IPS-NIHi7 (cell line): ENCODE measurements around the gene SLCO4C1.

Experiments
- DNase-seq: peaks from one replicate; pipeline ENCODE4 v3.0.0; 2012; ENCODE audit warnings: mixed read lengths; ENCODE audit errors: extremely low spot score

Gene SLCO4C1

DNA sequence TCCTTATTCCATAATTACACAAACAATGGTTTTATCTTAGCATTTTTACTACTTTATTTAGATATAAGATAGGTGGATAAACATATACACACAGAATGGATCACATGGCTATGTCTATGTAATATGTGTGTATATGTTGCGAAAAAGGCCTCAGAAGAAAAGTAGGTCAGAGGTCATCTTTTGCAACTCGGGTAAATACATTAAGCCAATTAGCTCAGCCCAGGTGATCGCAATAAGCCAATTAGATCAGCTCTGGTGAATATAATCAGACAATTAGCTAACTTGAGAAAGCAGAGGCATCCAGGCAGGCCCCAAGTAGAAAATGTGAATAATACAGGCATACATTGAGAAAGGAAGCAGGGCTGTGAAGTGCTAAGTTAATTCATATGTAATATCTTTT, 24.3 kb downstream of the SLCO4C1 start:
- no peak for DNase-seq

DNA sequence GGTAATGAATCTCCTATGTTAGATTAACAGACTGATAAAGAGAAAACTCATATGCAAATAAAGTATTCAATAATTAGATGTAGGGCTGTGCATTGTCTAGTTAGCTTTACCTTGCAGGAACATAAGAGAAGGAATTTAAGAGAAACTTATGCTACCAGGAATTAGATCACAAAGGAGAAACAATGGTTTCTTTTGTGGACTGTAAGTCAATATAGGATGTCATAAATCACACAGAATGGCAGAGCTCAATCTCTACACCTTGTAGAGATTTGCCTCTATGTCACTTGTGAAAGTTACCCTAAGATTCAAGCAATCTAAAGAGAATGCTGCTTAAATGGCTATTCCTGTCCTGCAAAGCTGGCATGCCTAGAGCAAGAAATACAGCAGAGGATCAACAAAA, 26.0 kb downstream of the SLCO4C1 start:
- DNase-seq: no peak

DNA sequence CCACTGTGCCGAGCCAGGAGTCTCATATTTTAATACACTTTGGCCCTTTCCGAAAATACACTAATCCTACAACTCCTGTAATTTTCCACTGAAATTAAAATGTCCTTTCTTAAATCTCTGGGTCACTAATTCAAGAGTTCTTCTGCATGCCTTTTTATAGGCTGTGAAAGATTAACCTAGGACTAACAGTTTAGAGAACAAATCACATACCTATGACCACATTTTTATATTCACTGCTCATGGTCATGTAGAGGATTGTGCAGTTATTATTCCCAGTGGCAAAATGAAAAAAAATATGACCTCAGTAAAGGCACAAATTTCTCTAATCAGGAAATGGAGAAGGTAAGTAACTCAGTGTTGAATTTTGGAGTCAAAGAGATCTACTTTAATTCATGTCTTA, 33.4 kb downstream of the SLCO4C1 start:
- DNase-seq: no peak

DNA sequence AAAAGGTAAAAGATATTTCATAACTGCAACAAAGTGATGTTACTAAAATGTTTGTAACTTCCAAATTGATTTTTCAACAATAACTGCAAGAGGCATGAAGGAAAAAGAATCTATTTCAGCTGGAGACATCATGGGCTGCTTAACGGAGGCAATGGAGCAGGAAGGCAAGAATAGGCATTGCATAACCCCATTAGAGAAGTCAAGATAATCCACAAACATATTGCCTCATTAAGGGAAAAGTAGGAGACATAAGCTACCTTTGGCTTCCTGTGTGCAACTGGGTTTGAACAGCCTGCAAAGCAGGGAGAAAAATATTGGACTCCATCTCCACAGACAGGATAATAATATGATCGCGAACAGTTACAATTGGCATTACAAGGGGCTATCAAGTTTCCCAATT, 46.7 kb downstream of the SLCO4C1 start:
- DNase-seq: no peak

DNA sequence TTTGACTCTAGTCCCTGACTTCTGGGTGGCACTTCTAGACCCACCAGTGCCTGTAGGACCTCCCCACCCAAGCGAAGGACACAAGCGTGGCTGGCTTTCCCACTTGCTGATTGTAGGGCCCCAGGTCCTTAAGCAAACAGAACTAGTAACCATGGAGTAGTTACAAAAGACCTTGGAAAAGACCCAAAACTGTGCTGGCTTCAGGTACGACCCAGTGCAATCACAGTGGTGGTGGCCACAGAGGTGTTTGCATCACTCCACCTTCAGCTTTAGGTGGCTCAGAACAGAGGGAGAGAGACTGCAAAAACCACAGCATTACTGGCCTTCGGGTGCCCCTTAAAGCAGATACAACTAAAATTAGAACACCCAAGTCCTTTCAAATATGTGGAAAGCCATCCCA, 52.9 kb downstream of the SLCO4C1 start:
- DNase-seq: no peak

DNA sequence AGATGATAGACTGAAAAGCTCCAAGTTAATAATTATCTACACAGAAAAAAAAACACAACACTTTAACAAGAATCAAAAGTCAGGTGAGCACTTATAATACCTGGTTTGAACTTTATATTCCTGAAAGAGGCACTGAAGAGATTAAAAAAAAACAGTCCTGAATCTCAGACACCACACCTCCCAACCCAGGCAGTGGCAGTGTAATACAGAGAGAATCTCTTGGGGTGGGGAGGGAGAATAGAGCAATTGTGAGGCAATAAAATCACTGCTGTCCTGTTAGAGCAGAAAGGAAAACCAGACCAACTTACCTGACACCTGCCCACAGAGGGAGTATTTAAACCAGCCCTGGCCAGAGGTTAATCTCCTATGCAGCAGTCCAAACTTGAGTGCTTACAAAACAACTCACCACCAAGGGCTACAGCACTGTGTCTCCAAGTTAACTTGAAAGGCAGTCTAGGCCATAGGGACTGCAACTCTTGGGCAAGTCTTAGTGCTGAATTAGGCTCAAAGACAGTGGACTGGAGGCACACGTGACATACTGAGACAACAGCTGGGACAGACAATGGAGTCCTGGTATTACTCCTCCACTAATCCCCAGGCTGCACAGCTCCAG, 54.2 kb downstream of the SLCO4C1 start:
- no peak for DNase-seq

DNA sequence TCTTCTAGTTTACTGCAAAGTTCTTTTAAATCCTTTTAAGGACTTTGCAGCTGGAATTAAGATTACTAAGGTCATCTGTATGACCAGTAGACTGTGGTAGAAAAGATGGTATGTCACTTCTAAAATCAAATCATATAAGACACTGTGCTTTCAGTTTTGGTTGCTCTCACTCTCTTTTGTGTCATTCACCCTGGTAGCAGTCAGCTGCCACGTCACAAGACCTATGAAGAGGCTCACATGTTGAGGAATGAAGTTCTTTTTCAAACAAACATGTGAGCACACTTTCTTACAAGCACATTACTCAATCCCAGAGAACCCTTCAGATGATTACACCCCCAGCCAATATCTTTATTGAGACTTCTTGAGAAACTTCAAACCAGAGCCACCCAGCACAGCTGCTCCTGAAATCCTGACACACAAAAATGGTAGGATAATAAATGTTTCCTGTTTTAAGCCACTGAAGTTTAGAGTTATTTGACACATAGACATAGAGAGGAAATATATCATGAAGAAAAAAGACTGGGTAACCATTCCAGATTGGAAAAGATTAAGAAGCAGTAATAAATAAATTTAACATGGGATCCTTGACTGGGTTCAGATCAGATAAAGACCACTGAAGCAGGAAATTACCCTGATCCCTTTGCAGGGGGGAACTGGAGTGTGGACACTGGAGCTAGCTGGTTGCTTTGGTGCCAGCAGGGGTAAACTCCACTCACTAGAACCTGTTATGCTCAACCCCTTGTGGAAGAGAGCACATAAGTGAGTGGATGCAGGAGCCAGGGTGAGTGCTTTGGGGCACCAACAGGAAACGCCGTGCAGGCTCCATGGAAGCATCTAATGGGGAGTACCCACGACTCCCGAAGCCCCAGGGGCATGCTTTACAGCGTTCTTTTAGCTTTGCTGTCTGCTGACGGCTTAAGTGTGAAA, 64.1 kb downstream of the SLCO4C1 start:
- DNase-seq: no peak

DNA sequence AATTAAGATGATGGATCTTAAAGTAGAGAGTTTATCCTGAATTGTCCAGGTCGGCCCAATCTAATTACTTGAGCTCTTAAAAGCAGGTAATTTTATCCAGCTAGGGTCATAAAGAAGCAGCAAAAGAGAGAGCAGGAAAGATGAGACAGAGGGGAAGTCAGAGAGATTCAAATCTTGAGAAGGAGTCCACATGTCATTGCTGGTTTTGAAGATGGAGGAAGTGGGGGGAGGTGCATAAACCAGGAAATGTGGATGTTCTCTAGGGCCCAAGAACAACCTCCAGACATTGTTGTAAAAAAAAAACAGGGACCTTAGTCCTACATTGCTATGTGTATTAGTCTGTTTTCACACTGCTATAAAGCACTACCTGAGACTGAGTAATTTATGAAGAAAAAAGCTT, 66.4 kb downstream of the SLCO4C1 start:
- DNase-seq: no peak

DNA sequence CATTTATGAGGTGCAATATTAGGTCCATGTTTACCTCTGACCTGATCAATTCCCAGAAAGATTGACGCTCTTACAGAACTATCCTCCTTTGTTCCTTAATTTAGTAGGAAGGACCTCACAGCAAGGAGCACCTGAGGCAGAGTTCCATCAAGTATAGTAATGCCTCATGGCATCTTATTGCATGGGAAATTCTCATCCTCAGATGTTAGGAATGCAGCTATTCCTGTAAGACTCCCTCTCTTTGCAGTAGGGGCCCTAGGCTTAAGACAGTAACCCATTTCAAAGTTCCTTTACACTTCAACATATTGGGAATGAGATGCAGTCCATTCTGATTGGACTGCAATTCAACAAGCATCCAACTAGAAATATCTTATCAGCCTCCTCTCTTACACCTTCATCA, 69.8 kb downstream of the SLCO4C1 start:
- no peak for DNase-seq

DNA sequence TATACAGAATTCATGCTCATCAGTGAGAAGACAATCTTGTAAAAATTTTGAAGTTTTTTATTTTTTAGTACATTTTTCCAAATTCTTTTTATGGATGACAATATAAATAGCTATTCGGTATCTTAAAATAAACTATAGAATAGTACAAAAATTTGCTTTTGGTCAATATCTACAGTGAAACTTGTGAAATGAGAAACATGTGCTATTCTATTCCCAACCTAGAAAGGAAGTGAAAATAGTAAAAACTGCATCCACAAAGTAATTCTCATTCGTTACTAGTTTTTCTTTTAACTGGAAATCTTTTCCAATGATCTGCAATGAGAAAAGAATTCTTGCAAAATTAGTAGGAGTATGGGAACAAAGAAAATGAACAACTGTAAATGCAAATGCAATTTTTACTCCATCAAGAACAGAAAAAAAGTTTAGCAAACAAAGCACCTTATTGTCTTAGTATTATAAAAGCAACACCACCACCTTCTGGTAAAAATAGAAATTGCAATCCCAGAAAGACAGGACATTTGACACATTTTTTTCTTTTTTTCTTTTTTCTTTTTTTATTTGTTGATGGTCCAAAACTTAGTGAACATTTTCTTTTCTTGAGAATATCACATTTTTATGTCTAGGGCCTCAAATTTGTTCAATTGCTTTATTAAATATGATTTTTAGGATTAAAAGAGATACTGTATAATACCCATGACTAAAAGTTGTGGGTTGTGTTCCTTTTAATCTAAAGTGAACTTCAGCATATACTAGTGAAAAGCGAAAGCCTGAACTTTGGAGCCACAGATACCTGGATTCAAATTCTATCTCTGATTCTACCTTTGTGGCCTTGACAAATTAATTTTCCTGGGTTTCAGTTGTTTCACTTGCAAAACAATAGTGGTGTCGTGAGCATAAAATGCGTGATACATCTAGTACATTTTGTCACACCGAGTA, 72.3 kb downstream of the SLCO4C1 start:
- DNase-seq: no peak

DNA sequence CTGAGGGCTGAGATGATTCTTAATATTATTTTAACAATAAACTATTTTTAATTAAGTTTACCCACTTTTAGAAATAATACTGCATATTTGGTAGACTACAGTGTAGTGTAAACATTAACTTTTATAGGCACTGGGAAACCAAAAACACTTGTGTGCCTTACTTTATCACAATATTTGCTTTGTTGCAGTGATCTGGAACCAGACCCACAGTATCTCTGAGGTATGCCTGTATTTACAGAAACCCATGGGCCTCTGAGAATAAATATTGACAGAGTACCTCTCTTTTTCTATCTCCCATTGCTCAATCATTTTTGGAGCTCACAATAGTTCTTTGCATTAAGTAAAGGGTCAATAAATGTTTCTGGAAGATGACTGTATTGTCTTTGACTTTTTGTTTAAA, 73.3 kb downstream of the SLCO4C1 start:
- DNase-seq: no peak

DNA sequence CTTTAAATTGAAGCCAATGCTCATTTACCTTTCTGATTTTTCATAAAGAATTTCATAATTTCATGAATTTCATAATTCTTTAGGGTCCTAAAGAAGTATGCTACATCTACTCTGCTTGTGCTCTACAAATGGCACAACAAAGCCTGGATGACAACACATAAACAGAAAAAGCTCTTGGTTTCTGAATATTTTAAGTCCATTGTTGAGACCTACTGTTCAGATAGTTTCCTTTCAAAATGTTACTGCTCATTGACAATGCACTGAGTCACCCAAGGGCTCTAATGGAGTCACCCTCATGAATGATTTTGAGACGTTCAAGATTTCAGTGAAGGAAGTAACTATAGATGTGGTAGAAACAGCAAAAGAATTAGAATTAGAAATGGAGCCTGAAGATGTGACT, 74.1 kb downstream of the SLCO4C1 start:
- DNase-seq: no peak

DNA sequence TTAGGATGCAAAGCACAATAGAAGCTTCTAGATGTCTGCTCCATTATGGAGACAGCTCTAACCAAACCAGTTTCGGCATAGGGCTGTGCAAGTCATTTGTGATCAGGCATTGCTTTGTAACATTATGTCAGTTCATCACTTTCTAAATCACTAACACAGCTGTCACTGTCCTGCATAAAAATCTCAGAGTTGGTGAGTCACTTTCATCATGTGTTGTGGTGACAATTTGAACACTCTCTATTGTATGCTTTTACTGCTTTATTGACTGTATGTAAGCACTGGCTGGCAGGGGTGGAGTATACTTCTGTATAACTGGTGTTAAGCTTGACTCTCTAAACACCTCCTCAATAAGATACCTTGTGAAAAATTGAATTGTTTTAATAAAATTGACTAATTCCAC, 77.9 kb downstream of the SLCO4C1 start:
- no peak for DNase-seq

DNA sequence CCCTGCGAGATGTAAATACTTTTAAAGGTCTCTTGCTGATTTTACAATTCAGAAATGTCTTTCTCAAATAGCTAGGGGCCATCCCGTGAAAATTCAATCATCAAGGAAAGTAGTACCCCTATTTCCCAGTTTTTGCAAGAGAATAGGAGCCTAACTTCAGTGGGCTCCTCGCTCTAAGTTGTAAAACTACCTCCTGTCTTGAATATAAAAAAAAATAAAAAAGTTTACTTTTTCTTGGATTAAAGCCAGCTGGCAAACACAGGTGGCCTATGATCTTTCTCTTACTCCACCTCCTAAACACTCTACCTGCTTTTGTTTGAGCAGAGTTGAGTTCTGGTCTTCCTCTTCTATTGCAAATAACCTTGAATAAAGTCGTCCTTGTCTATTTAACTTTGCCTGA, 79.4 kb downstream of the SLCO4C1 start:
- no peak for DNase-seq

DNA sequence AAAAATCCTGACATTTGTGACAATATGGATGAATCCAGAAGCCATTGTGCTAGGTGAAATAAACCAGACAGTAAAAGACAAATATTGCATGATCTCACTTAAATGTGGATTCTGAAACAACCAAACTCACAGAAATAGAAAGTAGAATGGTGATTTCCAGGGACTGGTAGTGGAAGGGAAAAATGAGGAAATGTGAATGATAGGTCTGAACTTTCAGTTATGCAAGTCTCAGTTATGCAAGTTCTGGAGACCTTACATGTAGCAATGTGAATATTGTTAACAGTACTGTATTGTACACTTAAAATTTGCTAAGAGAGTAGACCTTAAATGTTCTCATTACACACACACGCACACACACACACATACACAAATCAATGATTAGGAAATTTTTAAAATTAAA, 84.9 kb downstream of the SLCO4C1 start:
- DNase-seq: no peak

DNA sequence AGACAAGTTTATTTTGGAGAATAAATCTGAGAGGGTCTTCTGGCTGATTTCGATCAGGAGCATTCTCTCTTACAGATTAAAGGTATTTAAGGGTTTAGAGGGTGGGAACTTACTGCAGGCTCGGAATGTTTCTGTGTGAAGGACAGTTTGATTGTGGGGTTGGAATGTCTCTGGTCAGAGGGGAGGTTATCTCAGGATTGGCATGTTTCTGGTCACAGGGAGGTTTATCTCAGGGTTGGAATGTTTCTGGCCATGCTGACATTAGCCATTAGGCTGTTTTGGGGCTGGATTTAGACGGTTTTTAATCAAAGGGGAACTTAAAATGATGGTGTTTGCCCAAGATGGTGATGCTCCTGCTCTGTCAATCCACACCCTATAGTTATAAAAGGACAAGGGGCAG, 95.2 kb downstream of the SLCO4C1 start:
- DNase-seq: no peak

DNA sequence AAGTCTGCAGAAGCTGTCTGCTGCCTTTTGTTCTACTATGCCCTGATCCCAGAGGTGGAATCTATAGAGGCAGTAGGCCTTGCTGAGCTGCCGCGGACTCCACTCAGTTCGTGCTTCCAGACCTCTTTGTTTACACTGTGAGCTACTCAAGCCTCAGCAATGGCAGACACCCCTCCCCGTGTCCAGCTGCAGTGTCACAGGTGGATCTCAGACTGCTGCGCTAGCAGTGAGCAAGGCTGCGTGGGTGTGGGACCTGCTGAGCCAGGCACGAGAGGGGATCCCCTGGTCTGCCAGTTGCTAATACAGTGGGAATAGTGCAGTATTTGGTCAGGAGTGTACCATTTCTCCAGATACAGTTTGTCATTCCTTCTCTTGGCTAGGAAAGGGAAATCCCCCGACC, 99.6 kb downstream of the SLCO4C1 start:
- no peak for DNase-seq
